Immature natural killer cell (primary cell): ENCODE data around the gene DSN1. TPM values are rescaled to one million over a fixed set of nuclear protein-coding genes. Genes with fewer than 3 reads are reported as not detected.
"Not testable (repeated sequence)": the region's sequence is repeated elsewhere in the genome, so short reads cannot be mapped to it uniquely, and the experiment has no call there.

Experiments
- DNase-seq, 3 donors: peaks; one replicate each; pipeline ENCODE4 v3.0.0; 2022; ENCODE audit warnings: mixed read lengths in 1 of 3
- H3K27ac Mint-ChIP-seq, 6 donors: one replicate each; pipeline ENCODE4 v1.8.0; 2020; ENCODE audit warnings: mixed read lengths in 6 of 6, mild to moderate bottlenecking in 5 of 6, inconsistent platforms in 4 of 6, moderate library complexity in 3 of 6
- H3K27me3 Mint-ChIP-seq, 3 donors: one replicate each; pipeline ENCODE4 v1.8.0; 2020 to 2021; ENCODE audit warnings: low read depth in 3 of 3, mild to moderate bottlenecking in 3 of 3, mixed read lengths in 3 of 3, moderate library complexity in 3 of 3, inconsistent platforms in 1 of 3
- H3K36me3 Mint-ChIP-seq, 3 donors: one replicate each; pipeline ENCODE4 v1.8.0; 2020; ENCODE audit warnings: mixed read lengths in 3 of 3, inconsistent platforms in 2 of 3, mild to moderate bottlenecking in 2 of 3
- H3K4me1 Mint-ChIP-seq, 2 donors: one replicate each; pipeline ENCODE4 v1.8.0; 2020; ENCODE audit warnings: inconsistent platforms in 2 of 2, mild to moderate bottlenecking in 2 of 2, mixed read lengths in 2 of 2, moderate library complexity in 1 of 2
- H3K4me3 Mint-ChIP-seq, 5 donors: one replicate each; pipeline ENCODE4 v1.8.0; 2020; ENCODE audit warnings: mild to moderate bottlenecking in 5 of 5, mixed read lengths in 5 of 5, inconsistent platforms in 3 of 5, moderate library complexity in 3 of 5
- H3K9me3 Mint-ChIP-seq, 6 donors: one replicate each; pipeline ENCODE4 v1.8.0; 2020; ENCODE audit warnings: mild to moderate bottlenecking in 6 of 6, mixed read lengths in 6 of 6, inconsistent platforms in 4 of 6, moderate library complexity in 3 of 6
- polyA plus RNA-seq, 3 donors: library from polyadenylated mRNA; unstranded; fragments of 300-500 nt; fragmentation: Illumina TruSeq; gene quantifications; one replicate each; pipeline ENCODE4 v1.2.3, GENCODE V29; 2021

The DSN1 gene
- polyA plus RNA-seq, 3 donors from 2014 or later = 9.5 to 15.8 (median 11.9) TPM

DNA sequence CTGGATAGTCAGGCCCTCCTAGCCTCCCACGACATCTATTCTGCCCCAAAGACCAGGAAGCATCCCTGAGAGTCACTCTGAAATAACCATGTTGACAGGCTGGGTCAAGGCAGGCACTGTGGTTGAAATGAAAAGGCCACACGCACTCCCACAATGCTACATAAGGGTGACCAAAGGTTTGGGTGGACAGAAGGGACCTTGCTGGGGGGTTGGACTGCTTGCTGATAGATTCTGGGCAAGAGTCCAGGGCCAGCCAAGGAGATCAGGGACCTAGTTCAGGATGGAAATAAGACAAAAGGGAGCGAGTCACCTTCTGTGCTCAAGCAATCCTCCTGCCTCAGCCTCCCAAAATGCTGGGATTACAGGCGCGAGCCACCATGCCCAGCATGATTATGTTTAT, 32.5 kb upstream of the DSN1 start:
- DNase-seq = no peak
- Mint-ChIP-seq H3K36me3 (peaks cover 0 to 8% (median 5%) of the 10 kb centered on the region in 3 donors), H3K27me3 (peaks cover 0 to 2% (median 0%) of the 10 kb centered on the region in 3 donors), H3K4me1 (no peaks in the 10 kb centered on the region), H3K4me3 (no peak overlapping the region), H3K27ac (no peak overlapping the region), H3K9me3 (no peaks in the 10 kb centered on the region)

- H3K4me1 Mint-ChIP-seq = no peaks in the 10 kb centered on the region
- peaks cover 0 to 10% (median 5%) of the 10 kb centered on the region in 3 donors for H3K36me3 Mint-ChIP-seq
- H3K27ac Mint-ChIP-seq = no peak overlapping the region
- DNase-seq = no peak
- H3K9me3 Mint-ChIP-seq = no peaks in the 10 kb centered on the region
- no peak overlapping the region for H3K4me3 Mint-ChIP-seq
- H3K27me3 Mint-ChIP-seq = peaks cover 0 to 2% (median 0%) of the 10 kb centered on the region in 3 donors
Measured at GRCh38 chr20:36805396-36805795, 31.8 kb upstream of the DSN1 start.

DNA sequence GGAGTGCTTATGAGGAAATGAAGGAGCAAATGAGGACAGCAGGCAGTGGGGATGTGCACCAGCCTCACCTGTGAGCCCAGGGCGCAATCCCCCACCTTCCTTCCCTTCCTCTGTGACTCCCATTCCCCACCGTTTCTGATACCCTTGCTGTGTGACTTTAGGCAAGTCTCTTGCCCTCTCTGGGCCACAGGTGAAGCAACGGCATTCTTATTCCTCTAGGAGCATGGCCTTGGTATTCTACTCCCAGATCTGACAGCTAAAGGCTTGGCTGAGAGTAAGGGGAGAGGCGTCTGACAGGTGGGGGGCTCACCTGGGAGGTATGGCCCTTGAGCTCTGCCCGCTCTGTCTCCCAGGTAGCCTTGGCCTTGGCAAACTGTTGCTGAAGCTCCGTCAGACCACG, 30.9 kb upstream of the DSN1 start:
- Mint-ChIP-seq H3K9me3 (no peaks in the 10 kb centered on the region), H3K27me3 (peaks cover 0 to 2% (median 0%) of the 10 kb centered on the region in 3 donors), H3K4me3 (no peak overlapping the region), H3K36me3 (peaks cover 0 to 10% (median 5%) of the 10 kb centered on the region in 3 donors), H3K4me1 (no peaks in the 10 kb centered on the region), H3K27ac (no peak overlapping the region)
- no peak for DNase-seq

DNA sequence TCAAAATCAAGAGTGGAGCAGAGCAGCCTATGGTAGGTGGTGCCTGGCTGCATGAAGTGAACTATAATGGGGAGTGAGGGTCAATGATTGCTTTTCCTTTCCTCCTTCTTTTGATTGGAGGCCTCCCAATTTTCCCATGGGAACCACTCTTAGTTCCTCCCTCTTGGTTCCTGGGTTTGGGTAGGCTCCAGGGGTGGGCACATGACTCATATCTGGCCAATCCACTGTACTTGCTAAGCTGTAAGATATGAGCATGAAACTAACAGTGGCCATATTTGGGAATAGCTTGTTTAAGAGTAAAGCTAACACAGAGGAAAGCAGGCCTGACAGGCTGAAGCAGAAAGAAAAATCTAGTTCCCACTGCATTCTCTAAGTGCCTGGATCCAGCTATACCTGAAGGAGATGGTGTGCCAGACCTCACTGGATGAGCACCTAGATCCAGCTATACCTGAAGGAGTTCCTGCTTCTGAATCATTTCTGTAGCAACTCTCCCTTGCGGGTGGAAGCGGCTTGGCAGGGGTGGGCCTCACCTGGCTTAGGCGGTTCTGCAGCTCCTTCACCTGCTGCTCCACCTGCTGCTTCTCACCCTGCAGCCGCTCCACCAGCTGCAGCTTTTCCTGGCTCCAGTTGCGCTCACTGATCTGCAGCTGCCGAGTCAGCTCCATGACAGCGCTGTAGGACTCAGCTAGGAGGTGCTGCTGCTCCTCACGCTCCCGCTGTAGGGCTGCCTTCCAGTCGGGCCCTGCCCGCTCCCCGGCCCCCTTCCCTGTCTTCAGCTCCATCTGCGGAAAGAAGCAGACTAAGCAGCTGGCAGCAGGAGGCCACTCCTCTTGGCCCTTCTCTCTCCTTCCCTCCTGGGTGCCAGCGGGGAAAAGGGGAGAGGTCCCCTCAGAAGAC, 29.0 kb upstream of the DSN1 start:
- H3K27me3 Mint-ChIP-seq = peaks cover 0 to 2% (median 0%) of the 10 kb centered on the region in 3 donors
- no peak for DNase-seq
- H3K27ac Mint-ChIP-seq = no peak overlapping the region
- no peaks in the 10 kb centered on the region for H3K9me3 Mint-ChIP-seq
- H3K4me1 Mint-ChIP-seq = no peaks in the 10 kb centered on the region
- peaks cover 0 to 10% (median 5%) of the 10 kb centered on the region in 3 donors for H3K36me3 Mint-ChIP-seq
- H3K4me3 Mint-ChIP-seq = no peak overlapping the region

DNA sequence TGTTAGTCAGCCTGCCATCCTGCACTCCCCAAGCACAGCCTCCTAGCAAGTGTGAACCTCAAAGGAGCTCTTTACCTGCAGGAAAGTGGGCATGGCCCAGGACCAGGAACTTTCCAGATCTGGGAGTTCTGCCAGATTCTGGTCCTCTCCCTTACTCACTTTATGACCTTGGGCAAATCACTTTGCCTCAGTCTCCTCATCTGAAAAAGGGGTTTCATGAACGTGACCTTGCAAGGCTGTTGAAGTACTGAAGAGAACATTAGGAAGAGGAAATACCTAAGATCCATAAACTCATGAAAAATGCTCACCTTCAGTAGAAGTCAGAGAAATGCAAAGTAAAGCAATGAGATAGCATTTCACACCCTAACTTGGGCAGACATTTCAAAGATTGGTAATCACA, 26.8 kb upstream of the DSN1 start:
- H3K9me3 Mint-ChIP-seq = no peaks in the 10 kb centered on the region
- peaks cover 0 to 12% (median 5%) of the 10 kb centered on the region in 3 donors for H3K36me3 Mint-ChIP-seq
- no peak overlapping the region for H3K27ac Mint-ChIP-seq
- no peaks in the 10 kb centered on the region for H3K4me1 Mint-ChIP-seq
- peaks cover 0 to 3% (median under 1%) of the 10 kb centered on the region in 3 donors for H3K27me3 Mint-ChIP-seq
- no peak for DNase-seq
- H3K4me3 Mint-ChIP-seq = no peak overlapping the region

- H3K9me3 Mint-ChIP-seq, H3K4me3 Mint-ChIP-seq, H3K4me1 Mint-ChIP-seq, H3K36me3 Mint-ChIP-seq, H3K27ac Mint-ChIP-seq, H3K27me3 Mint-ChIP-seq, DNase-seq: not testable (repeated sequence)
Measured at GRCh38 chr20:36799313-36799712, 25.8 kb upstream of the DSN1 start.

- DNase-seq = no peak
- H3K4me1 Mint-ChIP-seq = peaks cover 0 to under 1% of the 10 kb centered on the region in 2 donors
- H3K27ac Mint-ChIP-seq = no peak overlapping the region
- H3K4me3 Mint-ChIP-seq = no peak overlapping the region
- H3K27me3 Mint-ChIP-seq = peaks cover 0 to 3% (median 0%) of the 10 kb centered on the region in 3 donors
- no peaks in the 10 kb centered on the region for H3K9me3 Mint-ChIP-seq
- peaks cover 0 to 9% (median 0%) of the 10 kb centered on the region in 3 donors for H3K36me3 Mint-ChIP-seq
Measured at GRCh38 chr20:36796875-36797274, 23.3 kb upstream of the DSN1 start.

DNA sequence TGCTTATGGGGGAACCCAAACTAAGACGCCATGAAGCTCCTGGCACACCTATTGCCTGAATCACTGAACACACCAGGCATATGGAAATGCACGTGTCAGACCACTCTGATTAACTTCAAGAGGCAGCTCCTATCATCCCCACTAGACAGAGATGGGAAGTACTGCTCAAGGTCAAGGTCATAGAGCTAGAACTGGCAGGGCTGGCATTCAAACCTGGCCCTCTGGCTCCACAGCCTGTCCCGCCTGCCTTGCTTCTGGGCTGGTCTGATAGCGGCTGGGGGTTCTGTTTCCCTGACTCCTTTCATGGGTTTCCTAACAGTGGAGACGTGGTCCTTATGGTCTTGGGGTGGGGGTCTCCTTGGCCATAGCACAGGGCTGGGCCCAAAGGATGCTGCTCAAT, 22.6 kb upstream of the DSN1 start:
- peaks cover 0 to 13% (median 0%) of the 10 kb centered on the region in 3 donors for H3K36me3 Mint-ChIP-seq
- no peak for DNase-seq
- H3K4me3 Mint-ChIP-seq = no peak overlapping the region
- H3K4me1 Mint-ChIP-seq = peaks cover 1 to 6% of the 10 kb centered on the region in 2 donors
- peaks cover 0 to 3% (median 2%) of the 10 kb centered on the region in 3 donors for H3K27me3 Mint-ChIP-seq
- H3K9me3 Mint-ChIP-seq = no peaks in the 10 kb centered on the region
- H3K27ac Mint-ChIP-seq = peak overlapping the region in 1 of 6 donors; percentile 36

GRCh38 chr20:36795691-36796090, 22.1 kb upstream of the DSN1 start:
- H3K4me1 Mint-ChIP-seq = peaks cover 1 to 6% of the 10 kb centered on the region in 2 donors
- no peaks in the 10 kb centered on the region for H3K9me3 Mint-ChIP-seq
- H3K4me3 Mint-ChIP-seq = no peak overlapping the region
- peaks cover 0 to 11% (median 0%) of the 10 kb centered on the region in 3 donors for H3K36me3 Mint-ChIP-seq
- DNase-seq = no peak
- peaks cover 0 to 3% (median 2%) of the 10 kb centered on the region in 3 donors for H3K27me3 Mint-ChIP-seq
- H3K27ac Mint-ChIP-seq = peak overlapping the region in 1 of 6 donors; percentile 36

DNA sequence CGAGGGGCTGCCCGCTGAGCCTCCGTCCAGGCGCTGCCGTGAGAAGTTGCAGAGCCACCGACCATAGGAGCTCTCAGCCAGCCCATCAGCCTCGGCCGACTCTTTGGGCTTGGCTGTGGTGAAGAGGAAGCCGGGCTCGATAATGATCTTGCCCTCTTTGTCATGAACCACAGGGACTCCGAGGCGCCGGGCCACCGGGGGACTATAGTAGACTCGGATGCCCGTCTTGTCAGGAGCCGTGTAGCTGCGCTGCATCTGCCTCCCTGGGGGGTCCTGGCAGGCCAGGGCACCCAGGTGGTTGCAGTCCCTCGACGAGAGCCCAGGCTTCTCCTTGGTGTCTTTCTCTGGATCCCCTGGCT, 20.5 kb upstream of the DSN1 start:
- Mint-ChIP-seq H3K36me3 (peaks cover 0 to 11% (median 0%) of the 10 kb centered on the region in 3 donors), H3K9me3 (no peaks in the 10 kb centered on the region), H3K4me1 (peaks cover 1 to 6% of the 10 kb centered on the region in 2 donors), H3K27ac (no peak overlapping the region), H3K4me3 (no peak overlapping the region), H3K27me3 (peaks cover 0 to 3% (median 2%) of the 10 kb centered on the region in 3 donors)
- no peak for DNase-seq

GRCh38 chr20:36793294-36794115, 19.9 kb upstream of the DSN1 start:
- peaks cover 0 to 3% (median 2%) of the 10 kb centered on the region in 3 donors for H3K27me3 Mint-ChIP-seq
- no peak overlapping the region for H3K4me3 Mint-ChIP-seq
- H3K27ac Mint-ChIP-seq = no peak overlapping the region
- H3K36me3 Mint-ChIP-seq = peaks cover 0 to 11% (median 0%) of the 10 kb centered on the region in 3 donors
- no peak for DNase-seq
- peaks cover 1 to 6% of the 10 kb centered on the region in 2 donors for H3K4me1 Mint-ChIP-seq
- no peaks in the 10 kb centered on the region for H3K9me3 Mint-ChIP-seq

DNA sequence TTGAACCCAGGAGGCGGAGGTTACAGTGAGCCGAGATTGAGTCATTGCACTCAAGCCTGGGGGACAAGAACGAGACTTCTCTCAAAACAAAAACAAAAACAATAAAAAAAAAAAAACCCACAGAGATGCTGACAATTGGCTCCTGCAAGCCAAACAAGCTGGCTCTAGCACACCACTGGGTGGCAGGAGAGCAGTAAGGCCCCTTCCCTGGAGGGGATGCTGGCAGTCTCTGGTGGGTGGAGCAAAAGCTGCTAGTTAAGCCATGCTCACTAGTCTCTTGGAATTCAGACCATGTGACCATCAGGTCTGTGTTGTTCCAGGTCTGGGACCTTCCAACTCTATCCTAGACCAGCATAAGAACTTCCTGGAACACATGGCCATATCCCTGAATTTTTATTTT, 18.9 kb upstream of the DSN1 start:
- no peak for DNase-seq
- H3K4me1 Mint-ChIP-seq = peaks cover 1 to 6% of the 10 kb centered on the region in 2 donors
- no peak overlapping the region for H3K4me3 Mint-ChIP-seq
- no peak overlapping the region for H3K27ac Mint-ChIP-seq
- H3K27me3 Mint-ChIP-seq = peaks cover 0 to 3% (median 2%) of the 10 kb centered on the region in 3 donors
- H3K9me3 Mint-ChIP-seq = no peaks in the 10 kb centered on the region
- peaks cover 0 to 11% (median 0%) of the 10 kb centered on the region in 3 donors for H3K36me3 Mint-ChIP-seq

DNA sequence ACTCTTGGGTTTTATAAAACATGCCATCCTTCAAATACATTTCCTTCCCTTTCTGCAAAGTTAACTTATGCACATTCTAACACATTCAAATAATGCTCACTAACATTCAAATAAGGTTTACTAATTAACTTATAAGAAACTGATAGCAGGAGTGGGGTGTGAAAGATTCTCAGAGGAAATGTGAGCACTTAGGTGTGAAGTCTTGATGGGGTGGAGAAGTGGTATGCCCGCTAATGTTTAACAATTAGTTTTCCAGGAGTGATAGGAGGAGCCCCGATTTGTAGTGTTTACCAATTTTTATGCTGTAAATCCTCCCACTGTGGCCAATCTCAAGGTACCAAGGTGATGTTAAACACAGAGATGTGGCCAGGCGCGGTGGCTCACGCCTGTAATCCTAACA, 18.3 kb upstream of the DSN1 start:
- Mint-ChIP-seq H3K27me3 (peaks cover 0 to 2% (median 0%) of the 10 kb centered on the region in 3 donors), H3K4me1 (peaks cover 1 to 6% of the 10 kb centered on the region in 2 donors), H3K4me3 (no peak overlapping the region), H3K36me3 (peaks cover 0 to 11% (median 0%) of the 10 kb centered on the region in 3 donors), H3K9me3 (no peaks in the 10 kb centered on the region), H3K27ac (peak overlapping the region in 1 of 6 donors; percentile 62)
- no peak for DNase-seq

DNA sequence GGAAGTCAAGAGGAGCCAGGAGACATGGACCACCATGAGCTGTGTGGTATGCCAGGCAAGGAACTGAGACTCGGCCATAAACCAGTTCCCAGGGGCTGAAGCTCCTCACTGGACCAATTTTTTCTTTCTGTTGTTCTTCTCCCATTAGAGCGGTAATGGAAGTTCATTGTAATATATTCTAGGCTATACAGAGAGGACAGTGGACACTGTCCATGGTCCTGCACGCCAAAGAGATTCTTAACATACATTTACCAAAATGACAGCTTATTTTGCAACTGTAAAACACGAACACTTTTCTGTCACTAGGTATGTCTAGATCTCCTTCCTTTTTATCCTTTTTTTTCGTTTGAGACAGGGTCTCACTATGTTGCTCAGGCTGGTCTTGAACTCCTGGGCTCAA, 13.1 kb upstream of the DSN1 start:
- no peaks in the 10 kb centered on the region for H3K9me3 Mint-ChIP-seq
- H3K4me1 Mint-ChIP-seq = peaks cover 1 to 3% of the 10 kb centered on the region in 2 donors
- peaks cover 0 to 2% (median 0%) of the 10 kb centered on the region in 3 donors for H3K27me3 Mint-ChIP-seq
- H3K27ac Mint-ChIP-seq = no peak overlapping the region
- no peak for DNase-seq
- no peak overlapping the region for H3K4me3 Mint-ChIP-seq
- peaks cover 0 to 16% (median 4%) of the 10 kb centered on the region in 3 donors for H3K36me3 Mint-ChIP-seq
